ENCODE data around the gene MS4A15. TPM values are rescaled to one million over a fixed set of nuclear protein-coding genes. Genes with fewer than 3 reads are reported as not detected.
"Not testable (repeated sequence)": the region's sequence is repeated elsewhere in the genome, so short reads cannot be mapped to it uniquely, and the experiment has no call there.

Gene MS4A15
- total RNA-seq, 1 experiment from 2014 or later: not detected

GRCh38 chr11:60818057-60818456, 61.4 kb downstream of the MS4A15 start:
- H3K4me3 Mint-ChIP-seq (ENCODE audit: low read depth, unreplicated experiment): no peak overlapping the region
- H3K9me3 Mint-ChIP-seq (ENCODE audit: low read depth, unreplicated experiment): no peaks in the 10 kb centered on the region
- no TSS peak for BruUV-seq (replicated peaks)
- CTCF ChIA-PET: no interaction called here
- DNase-seq: no peak
- peaks cover 39% of the 10 kb centered on the region for H3K27me3 Mint-ChIP-seq (ENCODE audit: unreplicated experiment)
- H3K27ac Mint-ChIP-seq (ENCODE audit: unreplicated experiment): no peak overlapping the region
- intact Hi-C loops (cut with micrococcal nuclease; ENCODE audit: unreplicated experiment): no loop called here
- TF ChIP-seq CTCF (IDR thresholded peaks at IDR 0.05; ENCODE audit: unreplicated experiment): no peak
- H3K36me3 Mint-ChIP-seq (ENCODE audit: insufficient read depth, unreplicated experiment): no peaks in the 10 kb centered on the region
- no peaks in the 10 kb centered on the region for H3K4me1 Mint-ChIP-seq (ENCODE audit: low read depth, unreplicated experiment)

DNA sequence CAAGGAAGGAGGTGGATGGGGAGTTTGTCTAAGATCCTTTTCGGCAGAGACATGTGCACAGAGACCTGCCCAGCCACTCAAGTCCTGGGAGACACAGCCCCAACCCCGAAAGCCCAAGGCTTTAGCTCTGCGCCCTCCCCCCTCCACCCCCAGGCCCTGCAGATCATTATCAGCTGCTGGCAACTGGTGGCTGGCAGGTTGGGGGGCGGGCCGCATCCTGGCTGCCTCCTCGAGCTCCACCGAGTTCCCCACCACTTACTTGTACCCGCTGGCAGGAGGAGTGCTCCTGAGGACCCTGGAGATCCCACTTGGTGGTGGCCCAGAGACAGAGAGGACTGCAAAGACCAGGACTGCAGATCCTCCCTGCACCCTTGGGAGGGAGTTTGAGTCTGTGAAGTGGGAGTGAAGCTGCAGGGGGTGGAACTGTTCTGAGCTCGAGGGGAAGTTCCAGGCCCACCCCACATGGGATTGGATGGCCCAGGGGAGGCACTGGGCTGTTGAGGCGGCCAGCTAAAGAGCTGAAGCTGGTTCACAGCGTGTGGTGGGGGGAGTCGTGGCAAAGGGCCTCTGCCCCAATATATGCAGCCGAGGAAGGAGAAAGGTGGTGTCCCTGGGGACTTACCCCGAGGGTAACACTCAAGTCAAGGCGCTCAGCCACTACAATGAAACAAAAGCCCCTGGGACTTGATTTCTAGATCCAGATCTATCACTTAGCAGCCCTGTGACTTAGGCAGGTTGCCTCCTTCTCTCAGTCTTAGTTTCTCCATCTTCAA, 65.3 kb downstream of the MS4A15 start:
- Mint-ChIP-seq H3K36me3 (ENCODE audit: insufficient read depth, unreplicated experiment) (no peaks in the 10 kb centered on the region), H3K4me1 (ENCODE audit: low read depth, unreplicated experiment) (no peaks in the 10 kb centered on the region), H3K4me3 (ENCODE audit: low read depth, unreplicated experiment) (no peak overlapping the region), H3K27me3 (ENCODE audit: unreplicated experiment) (peaks cover 38% of the 10 kb centered on the region), H3K27ac (ENCODE audit: unreplicated experiment) (no peak overlapping the region), H3K9me3 (ENCODE audit: low read depth, unreplicated experiment) (no peaks in the 10 kb centered on the region)
- CTCF ChIA-PET: interaction anchor here (1.6 kb wide), 1 partner anchor 9 kb away, joined by 4 read pairs; no protein-coding TSS in a partner anchor
- no peak for TF ChIP-seq CTCF (IDR thresholded peaks at IDR 0.05; ENCODE audit: unreplicated experiment)
- intact Hi-C loops (cut with micrococcal nuclease; ENCODE audit: unreplicated experiment): no loop called here
- no peak for DNase-seq
- no TSS peak for BruUV-seq (replicated peaks)

GRCh38 chr11:60823745-60824306, 67.2 kb downstream of the MS4A15 start:
- H3K4me3 Mint-ChIP-seq (ENCODE audit: low read depth, unreplicated experiment); H3K9me3 Mint-ChIP-seq (ENCODE audit: low read depth, unreplicated experiment); intact Hi-C loops (cut with micrococcal nuclease; ENCODE audit: unreplicated experiment); H3K36me3 Mint-ChIP-seq (ENCODE audit: insufficient read depth, unreplicated experiment); H3K27ac Mint-ChIP-seq (ENCODE audit: unreplicated experiment); CTCF ChIA-PET; H3K4me1 Mint-ChIP-seq (ENCODE audit: low read depth, unreplicated experiment); BruUV-seq (replicated peaks); DNase-seq: not testable (repeated sequence)
- H3K27me3 Mint-ChIP-seq (ENCODE audit: unreplicated experiment): peaks cover 52% of the 10 kb centered on the region

DNA sequence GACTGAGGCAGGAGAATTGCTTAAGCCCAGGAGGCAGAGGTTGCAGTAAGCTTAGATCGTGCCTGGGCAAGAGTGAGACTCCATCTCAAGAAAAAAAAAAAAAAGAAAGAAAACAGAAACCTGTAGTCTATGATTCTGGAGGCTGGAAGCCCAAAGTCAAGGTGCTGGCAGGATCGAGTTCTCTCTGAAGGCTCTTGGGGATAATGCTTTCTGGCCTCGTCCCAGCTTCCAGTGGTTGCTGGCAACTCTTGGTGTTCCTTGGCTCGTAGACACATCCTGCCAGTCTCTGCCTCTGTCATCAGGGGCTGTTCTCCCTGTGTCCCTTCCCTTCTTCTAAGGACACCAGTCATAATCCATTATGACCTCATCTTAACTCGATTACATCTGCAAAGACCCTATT, 68.5 kb downstream of the MS4A15 start:
- no peak for DNase-seq
- Mint-ChIP-seq H3K4me1 (ENCODE audit: low read depth, unreplicated experiment) (no peaks in the 10 kb centered on the region), H3K4me3 (ENCODE audit: low read depth, unreplicated experiment) (no peak overlapping the region), H3K27ac (ENCODE audit: unreplicated experiment) (no peak overlapping the region), H3K9me3 (ENCODE audit: low read depth, unreplicated experiment) (no peaks in the 10 kb centered on the region), H3K36me3 (ENCODE audit: insufficient read depth, unreplicated experiment) (no peaks in the 10 kb centered on the region), H3K27me3 (ENCODE audit: unreplicated experiment) (peaks cover 43% of the 10 kb centered on the region)
- intact Hi-C loops (cut with micrococcal nuclease; ENCODE audit: unreplicated experiment): no loop called here
- TF ChIP-seq CTCF (IDR thresholded peaks at IDR 0.05; ENCODE audit: unreplicated experiment): no peak
- no TSS peak for BruUV-seq (replicated peaks)
- CTCF ChIA-PET: no interaction called here

- no peak for TF ChIP-seq CTCF (IDR thresholded peaks at IDR 0.05; ENCODE audit: unreplicated experiment)
- no peak for DNase-seq
- intact Hi-C loops (cut with micrococcal nuclease; ENCODE audit: unreplicated experiment): no loop called here
- no peak overlapping the region for H3K27ac Mint-ChIP-seq (ENCODE audit: unreplicated experiment)
- CTCF ChIA-PET: no interaction called here
- no peaks in the 10 kb centered on the region for H3K4me1 Mint-ChIP-seq (ENCODE audit: low read depth, unreplicated experiment)
- H3K9me3 Mint-ChIP-seq (ENCODE audit: low read depth, unreplicated experiment): no peaks in the 10 kb centered on the region
- BruUV-seq (replicated peaks): no TSS peak
- peaks cover 36% of the 10 kb centered on the region for H3K27me3 Mint-ChIP-seq (ENCODE audit: unreplicated experiment)
- H3K4me3 Mint-ChIP-seq (ENCODE audit: low read depth, unreplicated experiment): no peak overlapping the region
- no peaks in the 10 kb centered on the region for H3K36me3 Mint-ChIP-seq (ENCODE audit: insufficient read depth, unreplicated experiment)
These were observed 69.1 kb downstream of the MS4A15 start for GRCh38 chr11:60825790-60826189.
